ENCODE results near the gene GZMA. TPM values are rescaled to one million over a fixed set of nuclear protein-coding genes. Genes with fewer than 3 reads are reported as not detected.
"Not testable (repeated sequence)": the region's sequence is repeated elsewhere in the genome, so short reads cannot be mapped to it uniquely, and the experiment has no call there.

Gene GZMA
- total RNA-seq, 3 donors from 2014 or later = 1.0 to 1.6 TPM; not detected in 1

- H3K4me1 ChIP-seq = no peaks in the 10 kb centered on the region
- no peak overlapping the region for H3K4me3 ChIP-seq
- intact Hi-C loops (cut with DNase I; ENCODE audit: low total_unique reads) = no loop called here
- no peaks in the 10 kb centered on the region for H3K36me3 ChIP-seq
- H3K9me3 ChIP-seq = peaks cover 0 to 8% of the 10 kb centered on the region in 2 donors
- H3K27me3 ChIP-seq = no peaks in the 10 kb centered on the region
- no peak for DNase-seq (ENCODE audit: low spot score in 2 of 2)
- H3K27ac ChIP-seq = no peak overlapping the region
- TF ChIP-seq CTCF (IDR thresholded peaks at IDR 0.05) = no peak
- TF ChIP-seq POLR2A (IDR thresholded peaks at IDR 0.05) = no peak
- no peak for TF ChIP-seq POLR2AphosphoS5 (IDR thresholded peaks at IDR 0.05)
Measured at GRCh38 chr5:55101556-55102276, 730 bp upstream of the GZMA start.

- Histone ChIP-seq H3K36me3 (no peaks in the 10 kb centered on the region), H3K9me3 (peaks cover 0 to under 1% of the 10 kb centered on the region in 2 donors), H3K4me3 (no peak overlapping the region), H3K27ac (no peak overlapping the region), H3K4me1 (no peaks in the 10 kb centered on the region), H3K27me3 (no peaks in the 10 kb centered on the region)
- no peak for DNase-seq (ENCODE audit: low spot score in 2 of 2)
- intact Hi-C loops (cut with DNase I; ENCODE audit: low total_unique reads) = no loop called here
- no peak for TF ChIP-seq POLR2A (IDR thresholded peaks at IDR 0.05)
- no peak for TF ChIP-seq CTCF (IDR thresholded peaks at IDR 0.05)
- TF ChIP-seq POLR2AphosphoS5 (IDR thresholded peaks at IDR 0.05) = no peak
Measured at GRCh38 chr5:55104036-55104772, 1.8 kb downstream of the GZMA start.

GRCh38 chr5:55104946-55105701, 2.7 kb downstream of the GZMA start:
- Histone ChIP-seq H3K27ac (no peak overlapping the region), H3K4me1 (no peaks in the 10 kb centered on the region), H3K36me3 (no peaks in the 10 kb centered on the region), H3K27me3 (no peaks in the 10 kb centered on the region), H3K4me3 (no peak overlapping the region), H3K9me3 (no peaks in the 10 kb centered on the region)
- intact Hi-C loops (cut with DNase I; ENCODE audit: low total_unique reads) = no loop called here
- DNase-seq (ENCODE audit: low spot score in 2 of 2) = no peak
- TF ChIP-seq CTCF (IDR thresholded peaks at IDR 0.05) (no peak), POLR2AphosphoS5 (IDR thresholded peaks at IDR 0.05) (no peak), POLR2A (IDR thresholded peaks at IDR 0.05) (no peak)

DNA sequence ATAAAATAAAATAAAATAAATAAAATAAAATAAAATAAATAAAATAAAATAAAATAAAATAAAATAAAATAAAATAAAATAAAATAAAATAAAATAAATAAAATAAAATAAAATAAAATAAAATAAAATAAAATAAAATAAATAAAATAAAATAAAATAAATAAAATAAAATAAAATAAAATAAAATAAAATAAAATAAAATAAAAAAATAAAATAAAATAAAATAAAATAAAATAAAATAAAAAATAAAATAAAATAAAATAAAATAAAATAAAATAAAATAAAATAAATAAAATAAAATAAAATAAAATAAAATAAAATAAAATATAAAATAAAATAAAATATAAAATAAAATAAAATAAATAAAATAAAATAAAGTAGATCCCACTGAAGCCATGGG, 3.5 kb downstream of the GZMA start:
- H3K27me3 ChIP-seq; H3K36me3 ChIP-seq; intact Hi-C loops (cut with DNase I; ENCODE audit: low total_unique reads); DNase-seq (ENCODE audit: low spot score in 2 of 2); H3K4me1 ChIP-seq; H3K27ac ChIP-seq; H3K9me3 ChIP-seq; H3K4me3 ChIP-seq: not testable (repeated sequence)

DNA sequence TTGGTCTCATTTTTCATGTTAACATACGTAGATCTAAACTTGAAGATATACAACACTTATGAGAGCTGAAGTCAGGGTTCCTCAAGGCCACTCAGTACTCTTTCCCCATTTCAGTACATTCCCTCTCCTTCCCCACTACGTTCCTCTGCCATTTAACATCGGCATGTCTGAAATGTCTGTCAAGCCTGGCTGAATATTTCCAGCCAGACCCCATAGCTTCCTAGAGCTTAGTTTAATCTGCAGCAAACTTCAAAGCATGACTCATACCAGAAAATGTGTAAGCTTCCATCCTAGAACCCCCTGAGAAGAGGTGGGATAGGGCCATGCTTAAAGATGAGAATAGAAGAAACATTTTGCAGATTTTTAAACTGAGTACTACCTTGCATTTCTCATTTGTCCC, 6.2 kb downstream of the GZMA start:
- Histone ChIP-seq H3K9me3 (no peaks in the 10 kb centered on the region), H3K27me3 (no peaks in the 10 kb centered on the region), H3K4me1 (no peaks in the 10 kb centered on the region), H3K36me3 (no peaks in the 10 kb centered on the region), H3K27ac (no peak overlapping the region), H3K4me3 (no peak overlapping the region)
- intact Hi-C loops (cut with DNase I; ENCODE audit: low total_unique reads) = no loop called here
- TF ChIP-seq POLR2A (IDR thresholded peaks at IDR 0.05) (no peak), POLR2AphosphoS5 (IDR thresholded peaks at IDR 0.05) (no peak), CTCF (IDR thresholded peaks at IDR 0.05) (no peak)
- DNase-seq (ENCODE audit: low spot score in 2 of 2) = no peak
